HFFc6 (cell line): ENCODE data around the gene SMC1B. TPM values are rescaled to one million over a fixed set of nuclear protein-coding genes. Genes with fewer than 3 reads are reported as not detected.

Experiments
- DNase-seq: peaks from one replicate; pipeline ENCODE4 v3.0.0-alpha.2; 2018
- H3K27ac Mint-ChIP-seq: 2 replicates; pipeline ENCODE4 v1.8.0; 2020; ENCODE audit warnings: mild to moderate bottlenecking, mixed read lengths
- H3K27me3 Mint-ChIP-seq: 2 replicates; pipeline ENCODE4 v1.8.0; 2021; ENCODE audit warnings: mild to moderate bottlenecking, moderate library complexity, mixed read lengths; ENCODE audit not compliant: insufficient read depth
- H3K36me3 Mint-ChIP-seq: 2 replicates; pipeline ENCODE4 v1.8.0; 2021; ENCODE audit warnings: low read depth, mixed read lengths
- H3K4me1 Mint-ChIP-seq: 2 replicates; pipeline ENCODE4 v1.8.0; 2020; ENCODE audit warnings: low read depth, mixed read lengths
- H3K4me3 Mint-ChIP-seq: 2 replicates; pipeline ENCODE4 v1.8.0; 2020; ENCODE audit warnings: mild to moderate bottlenecking, moderate library complexity, mixed read lengths
- H3K9me3 Mint-ChIP-seq: 2 replicates; pipeline ENCODE4 v1.8.0; 2020; ENCODE audit warnings: mild to moderate bottlenecking, mixed read lengths
- CTCF ChIP-seq: fragments of 200-600 bp; sonication (generic); IDR thresholded peaks from 2 replicates; pipeline ENCODE4 v1.5.0; 2021; ENCODE audit warnings: antibody characterized with exemption, mild to moderate bottlenecking
- long read RNA-seq: library from polyadenylated mRNA; unstranded; transcript quantifications from one replicate; pipeline ENCODE4 v2.0.0, GENCODE V29; 2019
- total RNA-seq, 6 experiments: library from RNA; stranded (reverse); fragmentation: NEBNext Ultra II Directional; extraction: Animal tissue kit (Norgen Biotek cat#: 25700); gene quantifications; 2 replicates in 1 of 6; 3 replicates in 5 of 6; pipeline ENCODE4 v1.2.3, GENCODE V29; 2021

The SMC1B gene
- under 1 TPM in 1 of 6 experiments, not detected in 5; 0.06 TPM for total RNA-seq
- long read RNA-seq, result 0 reads

- peaks cover 10% of the 10 kb centered on the region for H3K27me3 Mint-ChIP-seq
- peaks cover under 1% of the 10 kb centered on the region; the same call in 1 of the 2 replicates for H3K36me3 Mint-ChIP-seq
- peaks cover 14% of the 10 kb centered on the region for H3K4me1 Mint-ChIP-seq
- no peaks in the 10 kb centered on the region for H3K9me3 Mint-ChIP-seq
- TF ChIP-seq CTCF, result no peak
- H3K4me3 Mint-ChIP-seq, result peak within 1 kb of the TSS; percentile 88
- DNase-seq, result peak; percentile 48
- H3K27ac Mint-ChIP-seq, result peak within 1 kb of the TSS; percentile 92
Measured at GRCh38 chr22:45413368-45414211, at the start of gene SMC1B, which contains the start of gene RIBC2. Gene SMC1B, minus strand, starts transcription at chr22:45413599. Its CDS starts 32 bp downstream, at chr22:45413567. Gene RIBC2, plus strand, starts transcription at chr22:45413693. Its CDS starts 194 bp downstream, at chr22:45413887.

GRCh38 chr22:45462034-45462655 is 48.7 kb upstream of the SMC1B start:
- Mint-ChIP-seq H3K4me3 (no peak overlapping the region), H3K4me1 (peaks cover 23% of the 10 kb centered on the region), H3K27me3 (no peaks in the 10 kb centered on the region; the same call in 1 of the 2 replicates), H3K36me3 (peaks cover 22% of the 10 kb centered on the region), H3K27ac (no peak overlapping the region), H3K9me3 (peaks cover 22% of the 10 kb centered on the region)
- 0 out of 2 replicates have a peak, but pooled peaks have one; percentile 8 for TF ChIP-seq CTCF
- DNase-seq, result no peak

- Mint-ChIP-seq H3K9me3 (peaks cover 17% of the 10 kb centered on the region), H3K4me3 (no peak overlapping the region), H3K4me1 (peaks cover 22% of the 10 kb centered on the region), H3K27ac (no peak overlapping the region), H3K36me3 (peaks cover 13% of the 10 kb centered on the region), H3K27me3 (no peaks in the 10 kb centered on the region)
- DNase-seq, result no peak
- no peak for TF ChIP-seq CTCF
Measured at GRCh38 chr22:45460288-45461109, 47.1 kb upstream of the SMC1B start.

- TF ChIP-seq CTCF, result no peak
- Mint-ChIP-seq H3K4me3 (no peak overlapping the region), H3K36me3 (peaks cover 5% of the 10 kb centered on the region), H3K27ac (no peak overlapping the region; the same call in 1 of the 2 replicates), H3K9me3 (peaks cover 10% of the 10 kb centered on the region), H3K27me3 (no peaks in the 10 kb centered on the region), H3K4me1 (peaks cover 34% of the 10 kb centered on the region)
- DNase-seq, result no peak
Measured at GRCh38 chr22:45459235-45459634, 45.8 kb upstream of the SMC1B start.

- no peak for DNase-seq
- no peak overlapping the region for H3K4me3 Mint-ChIP-seq
- no peaks in the 10 kb centered on the region for H3K27me3 Mint-ChIP-seq
- no peak for TF ChIP-seq CTCF
- H3K4me1 Mint-ChIP-seq, result peaks cover 41% of the 10 kb centered on the region
- no peak overlapping the region for H3K27ac Mint-ChIP-seq
- peaks cover 5% of the 10 kb centered on the region for H3K9me3 Mint-ChIP-seq
- H3K36me3 Mint-ChIP-seq, result no peaks in the 10 kb centered on the region; the same call in 1 of the 2 replicates
Measured at GRCh38 chr22:45458532-45458931, 45.1 kb upstream of the SMC1B start.
